Testis (tissue), 2 donors: ENCODE measurements around the gene CST4.

Source experiments
- CTCF ChIP-seq, 3 experiments: fragments of 450-650 bp in 2 of 3; fragments of 200-600 bp in 1 of 3; sonication (generic) in 1 of 3; IDR thresholded peaks; one replicate each; pipeline ENCODE4 v1.5.1; 2016 to 2019; ENCODE audit warnings: antibody characterized with exemption in 3 of 3, mild to moderate bottlenecking in 2 of 3, moderate library complexity in 1 of 3
- POLR2A ChIP-seq: fragments of 450-650 bp; IDR thresholded peaks from one replicate; pipeline ENCODE4 v1.6.1; 2017; ENCODE audit warnings: antibody characterized with exemption, mild to moderate bottlenecking, moderate library complexity

- TF ChIP-seq CTCF (IDR thresholded peaks at IDR 0.05) = no peak
- no peak for TF ChIP-seq POLR2A
Measured at GRCh38 chr20:23638309-23638708, 50.5 kb downstream of the CST4 start.
